CD1c-positive myeloid dendritic cell (primary cell): ENCODE data around the gene PBX3.

ENCODE experiments used
- DNase-seq: peaks from one replicate; pipeline ENCODE4 v3.0.0-alpha.2; 2016; ENCODE audit errors: extremely low spot score

The PBX3 gene

GRCh38 chr9:125906893-125907292, 159.7 kb downstream of the PBX3 start:
- no peak for DNase-seq

GRCh38 chr9:125908136-125908535, 161.0 kb downstream of the PBX3 start:
- DNase-seq = no peak

GRCh38 chr9:125908966-125909365, 161.8 kb downstream of the PBX3 start:
- DNase-seq = no peak

- DNase-seq = no peak
Observed at GRCh38 chr9:125909459-125909858, 162.3 kb downstream of the PBX3 start.

- DNase-seq = no peak
Observed at GRCh38 chr9:125910286-125910685, 163.1 kb downstream of the PBX3 start.

GRCh38 chr9:125911861-125912644, 164.9 kb downstream of the PBX3 start:
- DNase-seq = no peak

- DNase-seq = no peak
Observed at GRCh38 chr9:125912667-125913066, 165.5 kb downstream of the PBX3 start.

GRCh38 chr9:125913551-125913950, 166.4 kb downstream of the PBX3 start:
- no peak for DNase-seq

GRCh38 chr9:125914411-125914810, 167.2 kb downstream of the PBX3 start:
- DNase-seq = no peak

GRCh38 chr9:125915606-125916005, 168.4 kb downstream of the PBX3 start:
- DNase-seq = no peak

- no peak for DNase-seq
Observed at GRCh38 chr9:125919565-125919964, 172.4 kb downstream of the PBX3 start.

GRCh38 chr9:125920402-125920801, 173.2 kb downstream of the PBX3 start:
- DNase-seq = no peak

GRCh38 chr9:125922854-125923253, 175.7 kb downstream of the PBX3 start:
- DNase-seq = no peak

GRCh38 chr9:125924351-125924750, 177.2 kb downstream of the PBX3 start:
- no peak for DNase-seq

- no peak for DNase-seq
Observed at GRCh38 chr9:125926936-125927335, 179.8 kb downstream of the PBX3 start.

- DNase-seq = no peak
Observed at GRCh38 chr9:125929846-125930245, 182.7 kb downstream of the PBX3 start.

- DNase-seq = no peak
Observed at GRCh38 chr9:125931211-125931610, 184.0 kb downstream of the PBX3 start.

GRCh38 chr9:125932012-125932411, 184.8 kb downstream of the PBX3 start:
- no peak for DNase-seq

GRCh38 chr9:125932746-125933455, 185.7 kb downstream of the PBX3 start:
- no peak for DNase-seq

- DNase-seq = no peak
Observed at GRCh38 chr9:125942125-125942524, 195.0 kb downstream of the PBX3 start.

- no peak for DNase-seq
Observed at GRCh38 chr9:125943831-125944230, 196.7 kb downstream of the PBX3 start.

GRCh38 chr9:125946397-125946796, 199.2 kb downstream of the PBX3 start:
- DNase-seq = no peak

GRCh38 chr9:125948887-125949596, 201.9 kb downstream of the PBX3 start:
- no peak for DNase-seq
